ENCODE data around the gene FBXO24.

Gene FBXO24

GRCh38 chr7:100614308-100614861 lies 28.3 kb downstream of the FBXO24 start:
- H3K27ac ChIP-seq, result no peak overlapping the region
- in situ Hi-C loops (cut with HindIII; ENCODE audit: low pct_ligation_motif_present, low sequenced_read_pairs), result no loop called here
- H3K36me3 ChIP-seq (replicated peaks), result no peaks in the 10 kb centered on the region
- no peak overlapping the region for H3K4me3 ChIP-seq (ENCODE audit: low read depth, low read length)
- DNase-seq, result no peak
- TF ChIP-seq, protein P1, sequence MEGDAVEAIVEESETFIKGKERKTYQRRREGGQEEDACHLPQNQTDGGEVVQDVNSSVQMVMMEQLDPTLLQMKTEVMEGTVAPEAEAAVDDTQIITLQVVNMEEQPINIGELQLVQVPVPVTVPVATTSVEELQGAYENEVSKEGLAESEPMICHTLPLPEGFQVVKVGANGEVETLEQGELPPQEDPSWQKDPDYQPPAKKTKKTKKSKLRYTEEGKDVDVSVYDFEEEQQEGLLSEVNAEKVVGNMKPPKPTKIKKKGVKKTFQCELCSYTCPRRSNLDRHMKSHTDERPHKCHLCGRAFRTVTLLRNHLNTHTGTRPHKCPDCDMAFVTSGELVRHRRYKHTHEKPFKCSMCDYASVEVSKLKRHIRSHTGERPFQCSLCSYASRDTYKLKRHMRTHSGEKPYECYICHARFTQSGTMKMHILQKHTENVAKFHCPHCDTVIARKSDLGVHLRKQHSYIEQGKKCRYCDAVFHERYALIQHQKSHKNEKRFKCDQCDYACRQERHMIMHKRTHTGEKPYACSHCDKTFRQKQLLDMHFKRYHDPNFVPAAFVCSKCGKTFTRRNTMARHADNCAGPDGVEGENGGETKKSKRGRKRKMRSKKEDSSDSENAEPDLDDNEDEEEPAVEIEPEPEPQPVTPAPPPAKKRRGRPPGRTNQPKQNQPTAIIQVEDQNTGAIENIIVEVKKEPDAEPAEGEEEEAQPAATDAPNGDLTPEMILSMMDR (IDR thresholded peaks at IDR 0.05; ENCODE audit: low read depth, low read length, missing control alignments), result no peak
- no peaks in the 10 kb centered on the region for H3K27me3 ChIP-seq (replicated peaks)

- in situ Hi-C loops (cut with HindIII; ENCODE audit: low pct_ligation_motif_present, low sequenced_read_pairs), result no loop called here
- no peak overlapping the region for H3K4me3 ChIP-seq (ENCODE audit: low read depth, low read length)
- H3K36me3 ChIP-seq (replicated peaks), result no peaks in the 10 kb centered on the region
- TF ChIP-seq, protein P1 (IDR thresholded peaks at IDR 0.05; ENCODE audit: low read depth, low read length, missing control alignments), result no peak
- DNase-seq, result no peak
- H3K27ac ChIP-seq, result no peak overlapping the region
- H3K27me3 ChIP-seq (replicated peaks), result no peaks in the 10 kb centered on the region
Observed at GRCh38 chr7:100620239-100620638, 34.1 kb downstream of the FBXO24 start.

DNA sequence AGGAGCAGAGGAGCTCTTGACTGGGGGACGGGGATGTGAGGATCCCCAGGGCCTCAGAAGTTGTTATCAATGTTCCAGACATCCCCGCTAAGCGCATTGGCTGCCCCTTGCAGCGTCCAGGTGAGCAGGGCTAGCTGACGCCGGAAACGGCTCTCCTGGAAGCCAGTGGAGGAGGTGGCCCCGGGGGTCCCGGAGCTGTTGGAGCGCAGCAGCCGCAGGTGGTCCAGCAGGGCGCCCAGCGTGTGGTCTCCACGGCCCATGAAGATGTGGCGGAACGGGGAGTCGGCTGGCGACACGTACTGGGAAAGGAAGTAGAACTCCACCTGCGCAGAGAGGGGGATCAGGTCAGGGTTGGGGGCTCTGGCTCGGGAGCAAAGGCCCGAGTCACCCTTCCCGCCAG lies 34.7 kb downstream of the FBXO24 start:
- DNase-seq, result no peak

DNA sequence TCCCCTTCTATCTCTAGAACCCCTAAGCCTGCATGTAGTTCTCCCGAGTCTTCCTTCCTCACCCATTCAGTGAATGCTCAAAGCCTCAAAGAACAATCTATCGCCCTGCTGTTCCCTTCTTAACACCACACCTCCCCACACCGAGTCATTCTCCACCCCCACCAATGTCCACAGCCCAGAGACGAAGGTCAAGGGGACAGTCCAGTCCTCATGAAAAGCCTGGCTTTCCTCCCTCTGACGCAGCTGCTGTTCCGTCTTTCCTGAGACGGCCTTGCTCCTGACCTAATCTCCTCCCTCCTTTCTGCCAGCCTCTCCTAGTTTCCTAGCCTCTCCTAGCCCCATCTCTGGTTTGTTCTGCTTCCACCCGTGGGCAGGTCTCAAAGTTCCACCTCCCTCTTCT lies 35.4 kb downstream of the FBXO24 start:
- no peaks in the 10 kb centered on the region for H3K36me3 ChIP-seq (replicated peaks)
- no peak for DNase-seq
- in situ Hi-C loops (cut with HindIII; ENCODE audit: low pct_ligation_motif_present, low sequenced_read_pairs), result no loop called here

More for the DNA sequence above, 34.7 kb downstream of the FBXO24 start:
- Histone ChIP-seq H3K27ac (no peak overlapping the region), H3K4me3 (ENCODE audit: low read depth, low read length) (no peak overlapping the region), H3K36me3 (replicated peaks) (no peaks in the 10 kb centered on the region), H3K27me3 (replicated peaks) (no peaks in the 10 kb centered on the region)
- TF ChIP-seq, protein P1 (IDR thresholded peaks at IDR 0.05; ENCODE audit: low read depth, low read length, missing control alignments), result no peak
- in situ Hi-C loops (cut with HindIII; ENCODE audit: low pct_ligation_motif_present, low sequenced_read_pairs), result no loop called here

GRCh38 chr7:100623951-100624824 lies 38.1 kb downstream of the FBXO24 start:
- H3K4me3 ChIP-seq (ENCODE audit: low read depth, low read length), result no peak overlapping the region
- H3K36me3 ChIP-seq (replicated peaks), result no peaks in the 10 kb centered on the region
- TF ChIP-seq, protein P1 (IDR thresholded peaks at IDR 0.05; ENCODE audit: low read depth, low read length, missing control alignments), result no peak
- in situ Hi-C loops (cut with HindIII; ENCODE audit: low pct_ligation_motif_present, low sequenced_read_pairs), result no loop called here
- H3K27me3 ChIP-seq (replicated peaks), result no peaks in the 10 kb centered on the region
- DNase-seq, result no peak
- no peak overlapping the region for H3K27ac ChIP-seq

More for the DNA sequence above, 35.4 kb downstream of the FBXO24 start:
- Histone ChIP-seq H3K27ac (no peak overlapping the region), H3K27me3 (replicated peaks) (no peaks in the 10 kb centered on the region), H3K4me3 (ENCODE audit: low read depth, low read length) (no peak overlapping the region)
- TF ChIP-seq, protein P1 (IDR thresholded peaks at IDR 0.05; ENCODE audit: low read depth, low read length, missing control alignments), result no peak
